GM18499 (cell line): ENCODE data around the gene RAB4A.

Experiments used
- ATAC-seq: cut with Tn5 transposase; IDR thresholded peaks from one replicate; pipeline ENCODE4 v1.9.1; 2021; ENCODE audit warnings: moderate number of reproducible peaks; ENCODE audit not compliant: insufficient read depth, unreplicated experiment

RAB4A gene

DNA sequence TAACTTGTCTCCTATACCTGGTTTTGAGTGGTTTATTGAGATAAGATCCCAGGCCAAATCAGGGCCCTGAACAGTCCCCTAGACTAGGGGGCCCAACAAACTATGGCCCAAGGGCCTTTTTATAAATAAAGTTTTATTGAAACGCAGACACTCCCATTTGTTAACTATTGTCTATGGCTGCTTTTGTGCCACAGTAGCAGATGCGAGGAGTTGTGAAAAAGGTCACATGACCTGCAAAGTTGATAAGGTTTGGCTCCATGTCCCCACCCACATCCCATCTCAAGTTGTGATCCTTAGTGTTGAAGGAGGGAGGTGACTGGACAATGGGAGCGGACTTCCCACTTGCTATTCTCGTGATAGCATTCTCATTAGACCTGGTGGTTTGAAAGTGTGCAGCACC is 29.5 kb upstream of the RAB4A start:
- ATAC-seq, result no peak

DNA sequence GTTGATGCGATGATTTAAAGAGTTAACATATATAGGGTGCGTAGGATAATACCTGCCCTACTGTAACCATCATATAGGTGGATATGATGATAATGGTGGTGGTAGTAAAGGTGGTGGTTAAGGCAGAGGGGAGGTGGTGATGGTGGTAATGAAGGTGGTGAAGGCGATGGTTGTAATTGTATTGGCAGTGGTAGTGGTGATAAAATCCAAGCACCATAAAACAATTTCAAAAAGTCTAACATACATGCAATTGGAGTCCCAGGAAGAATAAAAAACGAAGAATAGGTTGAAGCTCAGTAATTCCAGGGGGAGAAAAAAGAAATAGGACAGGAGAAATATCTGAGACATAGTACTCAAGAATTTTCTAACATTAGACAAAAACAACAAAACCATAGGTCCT is 27.3 kb upstream of the RAB4A start:
- no peak for ATAC-seq

DNA sequence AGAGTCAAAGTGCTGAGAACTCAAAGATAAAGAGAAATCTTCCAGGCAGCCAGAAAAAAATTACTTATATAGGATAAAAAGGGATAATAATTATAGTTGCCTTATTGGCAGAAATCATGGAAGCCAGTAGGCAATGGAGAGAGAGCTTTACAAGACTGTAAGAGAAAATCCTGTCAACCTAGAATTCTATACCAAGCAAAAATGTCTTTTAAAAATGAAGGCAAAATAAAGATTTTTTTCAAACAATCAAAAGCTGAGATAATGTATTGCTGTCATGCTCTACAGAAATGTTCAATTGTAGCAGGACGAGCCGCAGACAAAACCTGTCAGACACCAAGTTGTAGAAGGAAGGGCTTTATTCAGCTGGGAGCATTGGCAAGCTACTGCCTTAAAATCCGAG is 26.8 kb upstream of the RAB4A start:
- ATAC-seq, result no peak

DNA sequence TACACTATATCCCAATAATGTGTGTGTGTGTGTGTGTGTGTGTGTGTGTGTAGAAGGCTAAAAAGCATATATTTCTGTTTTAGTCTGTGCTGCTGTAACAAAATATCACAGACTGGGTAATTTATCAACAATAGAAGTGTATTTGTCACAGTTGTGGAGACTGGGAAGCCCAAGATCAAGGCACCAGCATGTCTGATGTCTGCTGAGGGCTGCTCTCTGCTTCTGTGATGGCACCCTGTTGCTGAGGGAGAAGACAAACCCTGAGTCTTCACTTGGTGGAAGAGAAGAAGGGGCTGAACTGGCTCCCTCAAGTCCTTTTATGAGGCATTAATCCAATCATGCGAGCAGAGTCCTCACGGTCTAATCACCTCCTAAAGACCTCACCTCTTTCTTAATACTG is 23.0 kb upstream of the RAB4A start:
- ATAC-seq, result no peak

DNA sequence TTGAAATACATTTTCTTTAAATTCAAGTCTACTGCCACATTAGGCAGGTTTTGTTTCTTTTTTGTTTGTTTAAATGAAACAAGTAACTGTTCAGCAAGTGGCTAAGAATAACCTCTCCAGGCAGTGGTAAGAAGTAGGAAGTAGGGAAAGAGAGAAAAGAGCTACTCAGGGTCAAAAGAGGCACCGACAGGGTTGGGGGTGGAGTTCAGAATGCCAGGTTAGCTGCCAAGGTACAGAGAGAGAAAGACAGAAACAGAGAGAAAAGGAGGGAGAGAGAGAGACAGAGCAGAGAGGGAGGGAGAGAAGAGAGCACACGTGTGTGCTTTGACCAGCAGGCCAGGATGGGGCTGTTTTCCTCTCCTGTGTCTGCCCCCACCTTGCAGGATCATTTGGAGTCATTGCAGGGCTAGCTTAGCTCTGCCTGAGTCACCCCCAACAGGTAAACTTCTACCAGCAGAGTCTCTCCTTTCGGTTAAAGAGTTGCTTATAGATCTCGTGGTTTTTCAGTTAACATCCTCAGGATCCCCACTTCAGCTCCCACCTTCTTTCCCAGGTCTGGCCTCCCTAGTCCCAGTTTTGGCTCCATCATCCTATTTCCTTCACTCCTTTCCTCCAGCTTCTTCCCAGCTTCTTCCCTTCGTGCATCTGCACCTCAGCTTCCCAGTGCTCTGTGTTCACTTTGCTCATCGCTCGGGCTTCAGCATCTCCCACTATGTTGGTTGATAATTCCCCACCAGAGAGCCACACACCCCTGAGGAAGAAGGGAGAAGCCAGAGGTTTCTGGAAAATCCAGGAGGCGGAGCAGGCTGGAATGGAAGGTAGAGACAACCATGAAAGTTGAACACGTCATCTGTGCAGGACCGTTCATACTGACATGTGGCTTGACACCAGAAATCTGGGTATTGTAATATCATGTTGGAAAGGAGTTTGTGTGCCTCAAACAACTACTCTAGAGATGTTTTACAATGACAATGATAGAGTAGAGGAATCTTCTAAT is 21.8 kb upstream of the RAB4A start:
- ATAC-seq, result no peak

DNA sequence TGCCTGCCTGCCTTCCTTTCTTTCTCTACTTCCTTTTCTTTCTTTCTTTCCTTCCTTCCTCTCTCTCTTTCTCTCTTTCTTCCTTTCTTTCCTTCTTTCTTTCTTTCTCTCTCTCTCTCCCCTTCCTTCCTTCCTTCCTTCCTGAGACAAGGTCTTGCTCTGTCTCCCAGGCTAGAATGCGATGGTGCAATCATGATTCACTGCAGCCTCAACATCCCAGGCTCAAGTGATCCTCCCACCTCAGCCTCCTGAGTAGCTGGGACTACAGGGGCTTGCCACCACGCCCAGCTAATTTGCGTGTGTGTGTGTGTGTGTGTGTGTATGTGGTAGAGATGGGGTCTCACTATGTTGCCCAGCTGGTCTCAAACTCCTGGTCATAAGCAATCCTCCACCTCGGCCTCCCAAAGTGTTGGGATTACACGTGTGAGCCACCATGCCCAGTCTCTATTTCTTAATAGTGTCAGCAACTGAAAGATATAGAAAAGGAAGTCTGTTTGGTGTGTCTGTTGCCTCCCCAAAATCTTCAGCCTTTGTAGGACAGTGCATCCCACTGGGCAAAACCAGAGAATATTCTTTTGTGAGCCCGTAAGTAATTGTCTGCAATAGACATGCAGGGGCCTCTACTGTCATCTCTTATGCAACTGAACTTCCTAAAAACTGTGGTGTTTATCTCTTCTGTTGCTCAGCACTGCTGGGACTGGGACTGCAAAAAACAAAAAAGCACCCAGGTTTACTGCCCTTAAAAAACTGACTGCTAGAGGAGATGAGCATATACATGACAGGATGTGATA is 20.9 kb upstream of the RAB4A start:
- no peak for ATAC-seq

DNA sequence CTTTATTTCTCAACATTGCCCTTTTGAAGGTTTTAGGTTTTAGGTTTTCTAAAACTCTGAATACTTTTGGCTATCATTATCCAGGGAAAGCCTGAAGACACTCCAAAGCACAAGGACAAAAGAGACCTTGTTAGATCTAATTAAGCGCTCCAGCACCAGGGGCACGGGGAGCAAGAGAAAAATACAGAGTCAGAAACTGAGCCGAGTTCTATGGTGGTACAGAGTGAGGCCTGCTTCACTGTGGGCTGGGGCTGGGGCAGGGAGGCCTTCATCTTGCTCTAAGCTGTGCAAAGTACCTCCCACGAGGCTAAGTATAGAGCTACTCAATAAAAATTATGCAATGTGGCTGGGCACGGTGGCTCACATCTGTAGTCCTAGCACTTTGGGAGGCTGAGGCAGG is 19.7 kb upstream of the RAB4A start:
- no peak for ATAC-seq

DNA sequence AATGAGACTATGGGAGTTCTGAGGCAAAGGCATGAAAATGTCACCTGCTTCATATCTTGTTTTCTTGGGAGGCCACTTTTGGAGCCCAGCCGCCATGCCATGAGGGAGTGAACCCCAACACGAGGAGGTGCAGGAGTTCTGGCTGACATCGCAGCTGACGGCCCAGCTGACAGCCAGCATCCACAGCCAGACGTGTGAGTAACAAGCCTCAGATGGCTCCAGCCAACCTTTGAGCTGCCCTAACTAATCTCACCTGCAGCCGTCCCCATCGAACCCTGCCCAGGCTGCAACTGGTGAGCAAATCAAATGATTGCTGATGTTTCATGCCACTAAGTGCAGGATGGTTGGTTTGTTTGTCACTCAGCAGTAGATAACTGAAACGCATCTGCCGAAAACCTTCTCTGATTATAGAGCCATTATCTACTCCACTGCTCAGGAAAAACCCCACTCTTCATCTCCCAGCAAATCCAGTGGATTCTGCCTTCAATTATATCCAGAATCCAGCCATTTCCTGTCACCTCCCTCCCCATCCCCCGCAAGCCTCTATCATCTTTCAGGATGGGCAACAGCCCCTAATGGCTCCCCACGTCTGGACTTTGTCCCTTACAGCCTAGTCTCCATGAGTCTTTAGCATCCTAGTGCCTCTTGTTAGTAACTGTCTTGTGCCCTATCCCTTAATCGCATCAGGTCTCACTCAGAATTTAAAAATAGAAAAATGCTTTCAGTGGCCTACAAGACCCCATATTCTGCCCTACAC is 18.5 kb upstream of the RAB4A start:
- ATAC-seq, result no peak

DNA sequence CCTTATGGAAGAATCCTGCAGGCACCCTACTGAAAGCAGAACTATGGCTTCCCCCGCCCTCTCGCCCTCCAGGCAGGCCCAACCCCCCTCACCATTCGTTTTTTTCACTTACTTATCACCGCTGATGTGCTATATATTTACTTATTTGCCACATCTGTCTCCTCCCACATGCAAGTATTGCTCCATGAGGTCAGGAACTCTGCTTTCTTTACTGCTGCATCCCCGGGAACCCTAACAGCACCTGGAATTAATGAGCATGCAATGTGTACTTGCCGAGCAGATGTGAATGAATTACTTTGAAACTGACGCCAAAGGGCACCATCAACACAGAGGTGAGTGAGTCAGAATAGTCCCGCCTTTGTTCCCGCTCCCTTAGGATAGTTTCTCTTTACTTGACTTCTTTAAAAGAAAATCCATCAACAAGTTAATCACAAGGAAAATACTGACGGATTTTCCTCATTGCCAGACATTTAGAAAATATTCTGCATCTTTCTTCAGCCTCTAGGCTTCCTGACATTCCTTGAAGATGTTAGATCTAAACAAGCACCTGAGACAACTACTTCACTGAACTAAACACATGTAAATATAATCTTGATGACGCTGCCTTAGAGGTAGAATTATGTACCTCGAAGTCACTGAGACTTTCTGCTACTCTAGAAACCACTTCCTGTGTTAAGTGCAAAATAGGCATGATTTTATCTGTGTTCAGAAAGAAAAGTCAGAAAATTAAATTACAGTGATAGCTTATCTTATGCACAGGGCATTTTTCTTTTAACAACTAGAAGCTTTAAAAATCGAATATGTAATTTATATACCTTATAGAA is 17.5 kb upstream of the RAB4A start:
- no peak for ATAC-seq

DNA sequence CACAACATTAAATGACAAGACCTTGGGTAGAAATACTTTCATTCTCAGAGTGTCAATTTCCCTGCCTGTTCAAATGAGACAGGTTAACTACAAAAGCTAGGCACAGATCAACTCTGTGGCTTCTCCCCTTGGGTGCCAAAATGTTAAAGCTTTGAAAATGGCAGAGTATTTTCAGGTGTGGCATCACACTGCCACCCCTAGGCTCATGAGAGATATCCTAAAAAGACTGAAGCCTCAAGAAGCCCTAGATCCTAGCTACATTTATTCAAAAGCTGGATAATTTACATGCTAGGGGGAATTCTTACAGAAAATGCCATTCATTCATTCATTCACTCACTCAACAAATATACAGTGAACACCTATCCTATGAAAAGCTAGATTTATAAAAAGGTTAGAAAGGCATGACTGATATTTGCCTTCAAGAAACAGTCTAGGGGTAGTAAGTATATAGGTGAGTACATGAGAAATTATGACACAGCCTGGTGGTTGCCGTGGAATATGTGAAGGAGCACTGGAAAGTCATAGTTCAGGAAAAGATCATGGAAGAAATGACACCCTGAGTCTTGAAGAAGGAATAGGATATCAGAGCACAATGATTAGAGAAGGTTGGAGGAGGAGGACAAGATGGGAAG is 15.9 kb upstream of the RAB4A start:
- ATAC-seq, result no peak

DNA sequence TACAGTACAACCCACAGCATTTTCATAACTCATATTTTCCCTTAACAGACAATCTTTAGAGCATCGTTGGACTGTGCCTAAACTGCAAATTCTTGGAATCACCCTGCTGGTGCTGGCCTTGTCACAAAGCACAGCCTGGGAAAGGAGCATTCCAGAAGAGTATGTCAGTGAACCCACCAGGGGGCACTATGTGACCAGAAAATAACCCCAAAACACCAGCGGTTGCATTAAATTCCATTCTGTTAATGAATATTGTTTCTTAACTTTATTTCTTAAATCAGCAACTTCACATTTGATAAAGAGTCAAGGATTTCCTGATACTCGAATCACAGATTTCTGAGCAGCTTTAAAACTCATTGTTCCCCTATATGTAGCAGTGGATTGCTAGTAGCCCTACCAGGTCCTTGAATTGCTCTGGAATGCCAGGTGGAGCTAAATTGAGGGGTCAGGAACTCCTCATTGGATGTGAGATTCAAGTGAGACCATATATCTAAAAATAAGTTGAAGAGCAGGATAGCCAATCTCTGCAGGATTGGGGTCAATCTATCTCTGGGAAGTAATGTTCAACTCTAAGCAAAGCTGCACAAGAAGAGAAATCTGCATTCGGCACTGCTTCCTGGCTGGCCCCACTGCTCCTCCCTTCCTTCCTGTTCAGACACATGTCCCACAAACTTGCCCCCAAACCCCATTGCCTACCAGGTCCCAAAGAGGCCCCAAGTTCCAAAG is 12.7 kb upstream of the RAB4A start:
- ATAC-seq, result no peak

DNA sequence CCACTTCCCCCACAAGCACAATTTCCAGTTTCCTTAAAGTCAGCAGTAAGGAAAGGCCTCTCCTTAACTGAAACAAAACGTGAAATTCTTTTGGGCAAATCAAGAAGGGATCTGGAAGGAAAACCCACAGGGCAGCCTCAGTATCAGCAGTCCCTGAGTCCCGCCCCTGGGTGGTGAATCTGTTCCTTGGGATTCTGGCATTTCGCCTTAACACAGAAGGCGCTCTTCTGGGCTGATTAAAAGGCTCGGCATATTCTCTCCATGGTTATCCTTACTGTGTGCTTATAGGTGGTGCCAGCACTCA is 12.2 kb upstream of the RAB4A start:
- ATAC-seq, result no peak

DNA sequence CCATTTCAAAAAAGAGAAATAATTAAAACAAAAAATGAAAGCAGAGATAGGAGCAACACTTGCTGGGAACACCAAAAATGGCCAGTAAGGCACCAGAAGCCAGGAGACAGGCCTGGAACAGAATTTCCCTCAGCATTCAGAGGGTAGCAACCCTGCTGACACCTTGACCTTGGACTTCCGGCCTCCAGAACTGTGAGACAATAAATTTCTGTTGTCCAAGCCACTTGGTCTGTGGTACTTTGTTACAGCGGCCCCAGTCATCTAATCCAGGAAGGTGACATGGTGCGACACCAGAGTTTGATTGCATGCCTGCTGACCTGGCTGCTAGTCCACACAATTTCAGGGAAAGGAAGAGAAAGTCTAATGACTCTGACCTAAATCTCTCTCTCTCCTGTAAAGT is 10.6 kb upstream of the RAB4A start:
- ATAC-seq, result no peak

DNA sequence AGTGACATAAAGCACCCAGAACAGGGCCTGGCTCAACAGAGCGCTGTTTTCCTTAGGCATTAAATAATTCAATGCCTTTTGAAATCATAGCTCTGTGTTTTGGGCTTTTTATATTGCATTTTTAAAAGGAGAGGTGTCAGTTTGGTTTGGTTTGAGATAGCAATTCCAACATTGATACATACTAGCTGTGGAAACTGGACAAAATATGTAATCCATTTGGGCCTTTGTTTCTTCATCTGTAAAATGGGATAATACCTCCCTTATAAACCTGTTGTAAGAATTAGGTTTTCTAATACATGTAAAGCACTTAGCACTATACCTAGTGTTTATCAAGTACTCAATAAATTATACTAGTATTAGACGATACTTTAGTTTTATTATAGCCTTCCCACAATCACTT is 8.7 kb upstream of the RAB4A start:
- no peak for ATAC-seq

DNA sequence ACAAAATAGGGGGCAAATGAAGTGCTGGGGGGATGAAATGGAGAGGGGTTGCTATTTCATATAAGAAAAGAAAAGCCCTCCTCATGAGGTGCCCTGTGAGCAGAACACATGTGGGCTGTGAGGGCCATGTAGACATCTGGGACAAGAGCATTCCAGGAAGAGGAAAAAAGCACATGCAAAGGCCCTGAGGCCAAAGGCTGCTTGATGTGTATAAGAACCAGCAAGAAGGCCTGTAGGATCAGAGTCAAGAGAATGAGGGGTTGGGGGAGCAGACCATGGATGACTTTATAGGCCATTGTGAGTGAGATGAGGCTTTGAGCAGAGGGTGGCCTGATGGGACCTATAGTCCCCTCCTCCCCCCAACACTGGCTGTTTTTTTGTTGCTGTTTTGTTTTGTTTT is 7.7 kb upstream of the RAB4A start:
- no peak for ATAC-seq

DNA sequence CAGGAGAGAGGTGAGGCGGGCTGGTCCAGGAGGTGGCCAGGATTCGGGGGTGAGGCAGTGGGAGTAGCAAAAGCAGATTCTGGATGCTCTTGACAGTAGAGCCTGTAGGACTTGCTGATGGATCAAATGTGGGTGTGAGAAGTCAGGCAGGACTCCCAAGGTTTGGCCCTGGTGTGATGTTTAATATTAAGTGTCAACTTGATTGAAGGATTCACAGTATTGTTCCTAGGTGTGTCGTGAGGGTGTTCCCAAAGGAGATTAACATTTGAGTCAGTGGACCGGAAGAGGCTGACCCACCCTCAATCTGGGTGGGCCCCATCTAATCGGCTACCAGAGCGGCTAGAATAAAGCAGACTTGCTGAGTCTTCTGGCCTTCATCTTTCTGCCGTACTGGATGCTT is 6.8 kb upstream of the RAB4A start:
- no peak for ATAC-seq

DNA sequence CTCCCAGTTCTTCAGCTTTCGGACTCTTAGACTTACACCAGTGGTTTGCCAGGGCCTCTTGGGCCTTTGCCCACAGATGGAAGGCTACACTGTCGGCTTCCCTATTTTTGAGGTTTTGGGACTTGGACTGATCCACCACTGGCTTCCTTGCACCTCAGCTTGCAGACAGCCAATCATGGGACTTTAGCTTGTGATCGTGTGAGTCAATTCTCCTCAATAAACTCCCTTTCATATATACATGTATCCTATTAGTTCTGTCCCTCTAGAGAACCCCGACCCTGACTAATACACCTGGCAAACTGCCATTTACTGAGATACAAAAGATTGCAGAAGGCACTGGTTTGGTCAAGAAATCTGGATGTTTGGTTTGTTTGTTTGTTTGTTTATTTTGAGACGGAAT is 6.4 kb upstream of the RAB4A start:
- no peak for ATAC-seq

DNA sequence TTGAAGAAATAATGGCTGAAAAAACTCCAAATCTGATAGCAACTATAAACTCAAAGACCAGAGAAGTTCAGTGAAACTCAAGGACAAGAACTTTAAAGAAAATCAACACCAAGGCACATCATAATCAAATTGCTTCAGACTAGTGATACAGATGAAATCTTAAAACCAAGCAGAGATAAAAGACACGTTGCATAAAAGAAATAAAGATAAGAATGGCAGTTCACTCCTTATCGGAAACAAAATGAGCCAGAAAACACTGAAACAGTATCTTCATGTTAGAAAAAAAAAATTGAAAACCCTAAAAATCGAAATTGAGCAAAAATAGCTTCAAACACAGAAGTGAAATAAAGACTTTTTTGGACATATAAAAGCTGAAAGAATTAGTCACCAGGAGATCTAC is 4.6 kb upstream of the RAB4A start:
- ATAC-seq, result no peak

DNA sequence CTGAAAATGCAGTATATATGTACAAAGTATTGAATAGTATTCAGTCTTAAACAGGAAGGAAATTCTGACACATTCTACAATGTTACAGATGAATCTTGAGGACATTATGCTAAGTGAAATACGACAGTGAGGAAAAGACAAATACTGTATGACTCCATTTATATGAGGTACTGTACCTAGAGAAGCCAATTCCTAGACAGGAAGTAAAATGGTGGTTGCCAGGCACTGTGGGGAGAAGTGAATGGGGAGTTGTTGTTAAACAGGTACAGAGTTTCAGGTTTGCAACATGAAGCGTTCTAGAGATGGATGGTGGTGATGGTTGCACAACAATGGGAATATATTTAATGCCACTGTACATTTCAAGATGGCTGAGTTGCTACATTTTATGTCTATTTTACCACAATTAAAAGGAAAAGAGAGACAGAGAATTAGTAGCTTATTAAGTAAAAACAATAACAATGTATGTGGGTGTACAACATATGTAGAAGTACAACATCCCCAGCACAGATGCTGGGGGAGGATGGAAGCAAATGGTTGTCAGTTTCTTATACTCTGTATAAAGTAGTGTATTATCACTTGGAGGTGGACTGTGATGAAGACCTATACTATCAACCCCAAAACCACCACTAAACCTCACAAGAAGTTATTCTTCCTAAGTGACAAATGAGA is 3.9 kb upstream of the RAB4A start:
- ATAC-seq, result no peak
